ENCODE measurements around the gene UBTF. TPM values are rescaled to one million over a fixed set of nuclear protein-coding genes. Genes with fewer than 3 reads are reported as not detected.

Gene UBTF
- total and polyA plus RNA-seq, 2 donors (not counting 3 experiments of a cell fraction or from before 2014, with no cell fraction given): 14.7 to 84.7 TPM

DNA sequence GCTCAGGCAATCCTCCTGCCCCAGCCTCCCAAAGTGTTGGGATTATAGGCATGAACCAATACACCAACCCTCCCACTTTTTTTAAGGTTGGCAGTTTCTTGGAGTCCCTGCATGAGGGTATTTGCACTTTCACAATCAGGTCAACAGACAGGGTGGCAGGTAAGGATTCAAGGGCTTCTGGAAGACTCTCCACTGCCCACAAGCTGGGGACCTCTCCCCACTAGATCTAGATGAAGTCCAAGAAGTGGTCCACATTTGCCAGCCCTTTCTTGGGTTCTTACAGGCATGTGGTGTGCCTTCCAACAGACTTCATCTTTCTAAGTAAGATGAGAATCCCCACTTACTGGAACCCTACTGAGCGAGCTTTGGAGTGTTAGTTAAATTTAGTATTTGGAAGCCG, 45.0 kb downstream of the UBTF start:
- dilution Hi-C loops (cut with MboI; ENCODE audit: extremely low pct_ligation_motif_present, low sequenced_read_pairs): no loop called here
- no peaks in the 10 kb centered on the region for H3K27me3 ChIP-seq (ENCODE audit: control insufficient read depth in 2 of 2, insufficient read depth in 2 of 2, low read length in 2 of 2)
- no peak overlapping the region for H3K9ac ChIP-seq (replicated peaks; ENCODE audit: extremely low read depth, insufficient read depth, low read length)
- no peak overlapping the region for H2AFZ ChIP-seq (ENCODE audit: low read depth, low read length)
- ChIA-PET POLR2A (no interaction called here), CTCF (interaction anchor here (1.2 kb wide), 1 partner anchor 10 kb away, joined by 3 read pairs; no protein-coding TSS in a partner anchor)
- BruUV-seq (replicated peaks): no TSS peak
- no peaks in the 10 kb centered on the region for H3K9me1 ChIP-seq (replicated peaks; ENCODE audit: control insufficient read depth, extremely low read depth, insufficient read depth, low read length)
- DNase-seq (ENCODE audit: low read depth, low spot score) (no peak), FAIRE-seq (no peak)
- no peaks in the 10 kb centered on the region for H4K20me1 ChIP-seq (replicated peaks; ENCODE audit: control insufficient read depth, extremely low read depth, insufficient read depth, low read length)
- H3K4me1 ChIP-seq (ENCODE audit: control insufficient read depth, extremely low read depth, insufficient read depth, low read length): no peaks in the 10 kb centered on the region
- no peak overlapping the region for H3K4me2 ChIP-seq (ENCODE audit: insufficient read depth, low read length)
- H3K9me3 ChIP-seq (replicated peaks; ENCODE audit: control insufficient read depth, insufficient read depth, low read length): no peaks in the 10 kb centered on the region
- no peak overlapping the region for H3K27ac ChIP-seq (ENCODE audit: insufficient read depth, low read depth, low read length)
- H3K4me3 ChIP-seq (replicated peaks in 1 of 3; ENCODE audit: insufficient read depth in 1 of 3, low read depth in 1 of 3, low read length in 3 of 3): no peak overlapping the region
- TF ChIP-seq GATA2 (IDR thresholded peaks at IDR 0.05; ENCODE audit: insufficient read depth, insufficient read length, low read depth, low read length): no peak
- no peak for TF ChIP-seq JUN (IDR thresholded peaks at IDR 0.05; ENCODE audit: borderline replicate concordance, insufficient read depth, insufficient read length, low read depth)
- TF ChIP-seq MYC (IDR thresholded peaks at IDR 0.05; ENCODE audit: low read depth, low read length): no peak
- no peak for TF ChIP-seq FOS (IDR thresholded peaks at IDR 0.05; ENCODE audit: borderline replicate concordance, insufficient read depth, low read length)
- TF ChIP-seq POLR2A (IDR thresholded peaks at IDR 0.05; ENCODE audit: low read depth, low read length): no peak
- no peak for TF ChIP-seq EZH2 (IDR thresholded peaks at IDR 0.05; ENCODE audit: borderline replicate concordance, low read depth, low read length, severe bottlenecking)
- TF ChIP-seq, protein P1, sequence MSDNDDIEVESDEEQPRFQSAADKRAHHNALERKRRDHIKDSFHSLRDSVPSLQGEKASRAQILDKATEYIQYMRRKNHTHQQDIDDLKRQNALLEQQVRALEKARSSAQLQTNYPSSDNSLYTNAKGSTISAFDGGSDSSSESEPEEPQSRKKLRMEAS (IDR thresholded peaks at IDR 0.05; ENCODE audit: insufficient read depth, insufficient read length): no peak
- TF ChIP-seq POLR2AphosphoS5 (IDR thresholded peaks at IDR 0.05; ENCODE audit: insufficient read depth, low read depth, low read length): no peak
- TF ChIP-seq, protein P2, sequence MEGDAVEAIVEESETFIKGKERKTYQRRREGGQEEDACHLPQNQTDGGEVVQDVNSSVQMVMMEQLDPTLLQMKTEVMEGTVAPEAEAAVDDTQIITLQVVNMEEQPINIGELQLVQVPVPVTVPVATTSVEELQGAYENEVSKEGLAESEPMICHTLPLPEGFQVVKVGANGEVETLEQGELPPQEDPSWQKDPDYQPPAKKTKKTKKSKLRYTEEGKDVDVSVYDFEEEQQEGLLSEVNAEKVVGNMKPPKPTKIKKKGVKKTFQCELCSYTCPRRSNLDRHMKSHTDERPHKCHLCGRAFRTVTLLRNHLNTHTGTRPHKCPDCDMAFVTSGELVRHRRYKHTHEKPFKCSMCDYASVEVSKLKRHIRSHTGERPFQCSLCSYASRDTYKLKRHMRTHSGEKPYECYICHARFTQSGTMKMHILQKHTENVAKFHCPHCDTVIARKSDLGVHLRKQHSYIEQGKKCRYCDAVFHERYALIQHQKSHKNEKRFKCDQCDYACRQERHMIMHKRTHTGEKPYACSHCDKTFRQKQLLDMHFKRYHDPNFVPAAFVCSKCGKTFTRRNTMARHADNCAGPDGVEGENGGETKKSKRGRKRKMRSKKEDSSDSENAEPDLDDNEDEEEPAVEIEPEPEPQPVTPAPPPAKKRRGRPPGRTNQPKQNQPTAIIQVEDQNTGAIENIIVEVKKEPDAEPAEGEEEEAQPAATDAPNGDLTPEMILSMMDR (IDR thresholded peaks at IDR 0.05; ENCODE audit: extremely low read depth in 1 of 2, insufficient read depth in 1 of 2, low read depth in 1 of 2, low read length in 2 of 2): no peak
- no peaks in the 10 kb centered on the region for H3K79me2 ChIP-seq (ENCODE audit: control insufficient read depth, insufficient read depth, low read length)
- peaks cover 0 to 14% of the 10 kb centered on the region in 2 experiments for H3K36me3 ChIP-seq (ENCODE audit: control insufficient read depth in 2 of 2, extremely low read depth in 1 of 2, insufficient read depth in 2 of 2, low read length in 2 of 2)
- intact Hi-C loops (cut with micrococcal nuclease): no loop called here
